ENCODE results near the gene NSMCE4A.
A peak's percentile ranks its signal among the peaks of the same experiment; 100 is the strongest.
"Not testable (repeated sequence)": the region's sequence is repeated elsewhere in the genome, so short reads cannot be mapped to it uniquely, and the experiment has no call there.

The NSMCE4A gene

GRCh38 chr10:121975295-121976086 is 474 bp upstream of the NSMCE4A start:
- no peak for DNase-seq (ENCODE audit: low read depth)
- TF ChIP-seq CTCF (IDR thresholded peaks at IDR 0.05; ENCODE audit: insufficient read depth, low read depth, low read length, missing control alignments) = peak; percentile 29
- H3K4me3 ChIP-seq (ENCODE audit: low read length) = peak overlapping the region; percentile 75

- no peak for TF ChIP-seq CTCF (IDR thresholded peaks at IDR 0.05; ENCODE audit: insufficient read depth, low read depth, low read length, missing control alignments)
- DNase-seq (ENCODE audit: low read depth) = no peak
- H3K4me3 ChIP-seq (ENCODE audit: low read length) = peak overlapping the region; percentile 75
These were observed 940 bp downstream of the NSMCE4A start for GRCh38 chr10:121974019-121974534.

GRCh38 chr10:121969086-121969485 is 5.9 kb downstream of the NSMCE4A start:
- DNase-seq (ENCODE audit: low read depth); H3K4me3 ChIP-seq (ENCODE audit: low read length): not testable (repeated sequence)

GRCh38 chr10:121965996-121966395 is 9.0 kb downstream of the NSMCE4A start:
- H3K4me3 ChIP-seq (ENCODE audit: low read length) = no peak overlapping the region
- TF ChIP-seq CTCF (IDR thresholded peaks at IDR 0.05; ENCODE audit: insufficient read depth, low read depth, low read length, missing control alignments) = no peak
- no peak for DNase-seq (ENCODE audit: low read depth)

- no peak for TF ChIP-seq CTCF (IDR thresholded peaks at IDR 0.05; ENCODE audit: insufficient read depth, low read depth, low read length, missing control alignments)
- no peak overlapping the region for H3K4me3 ChIP-seq (ENCODE audit: low read length)
- DNase-seq (ENCODE audit: low read depth) = no peak
These were observed 13.6 kb downstream of the NSMCE4A start for GRCh38 chr10:121961456-121961855.

GRCh38 chr10:121959671-121960070 is 15.3 kb downstream of the NSMCE4A start:
- H3K4me3 ChIP-seq (ENCODE audit: low read length) = no peak overlapping the region
- no peak for TF ChIP-seq CTCF (IDR thresholded peaks at IDR 0.05; ENCODE audit: insufficient read depth, low read depth, low read length, missing control alignments)
- DNase-seq (ENCODE audit: low read depth) = no peak

- H3K4me3 ChIP-seq (ENCODE audit: low read length) = no peak overlapping the region
- peak; percentile 85 for DNase-seq (ENCODE audit: low read depth)
- TF ChIP-seq CTCF (IDR thresholded peaks at IDR 0.05; ENCODE audit: insufficient read depth, low read depth, low read length, missing control alignments) = no peak
These were observed 18.6 kb downstream of the NSMCE4A start for GRCh38 chr10:121956111-121957061.
